ENCODE measurements around the gene CCND1.

The CCND1 gene

DNA sequence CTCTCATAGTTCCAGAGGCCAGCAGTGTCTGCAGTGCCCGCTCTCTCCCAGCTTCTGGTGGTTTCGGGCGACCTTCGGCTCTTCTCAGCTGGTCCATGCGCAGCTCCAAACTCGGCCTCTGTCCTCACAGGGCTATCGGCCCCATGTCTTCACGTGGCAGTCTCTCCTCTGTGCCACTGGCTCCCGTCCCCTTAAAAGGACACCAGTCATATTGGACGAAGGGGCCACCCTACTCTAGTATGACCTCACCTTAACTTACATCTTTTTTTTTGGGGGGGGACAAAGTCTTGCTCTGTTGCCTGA is 20.4 kb downstream of the CCND1 start:
- DNase-seq (ENCODE audit: low read depth): no peak
- H3K4me3 ChIP-seq (ENCODE audit: control insufficient read depth, low read depth, low read length): no peak overlapping the region
- TF ChIP-seq, protein P1, sequence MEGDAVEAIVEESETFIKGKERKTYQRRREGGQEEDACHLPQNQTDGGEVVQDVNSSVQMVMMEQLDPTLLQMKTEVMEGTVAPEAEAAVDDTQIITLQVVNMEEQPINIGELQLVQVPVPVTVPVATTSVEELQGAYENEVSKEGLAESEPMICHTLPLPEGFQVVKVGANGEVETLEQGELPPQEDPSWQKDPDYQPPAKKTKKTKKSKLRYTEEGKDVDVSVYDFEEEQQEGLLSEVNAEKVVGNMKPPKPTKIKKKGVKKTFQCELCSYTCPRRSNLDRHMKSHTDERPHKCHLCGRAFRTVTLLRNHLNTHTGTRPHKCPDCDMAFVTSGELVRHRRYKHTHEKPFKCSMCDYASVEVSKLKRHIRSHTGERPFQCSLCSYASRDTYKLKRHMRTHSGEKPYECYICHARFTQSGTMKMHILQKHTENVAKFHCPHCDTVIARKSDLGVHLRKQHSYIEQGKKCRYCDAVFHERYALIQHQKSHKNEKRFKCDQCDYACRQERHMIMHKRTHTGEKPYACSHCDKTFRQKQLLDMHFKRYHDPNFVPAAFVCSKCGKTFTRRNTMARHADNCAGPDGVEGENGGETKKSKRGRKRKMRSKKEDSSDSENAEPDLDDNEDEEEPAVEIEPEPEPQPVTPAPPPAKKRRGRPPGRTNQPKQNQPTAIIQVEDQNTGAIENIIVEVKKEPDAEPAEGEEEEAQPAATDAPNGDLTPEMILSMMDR (conservative IDR thresholded peaks at IDR 0.05; ENCODE audit: control insufficient read depth, insufficient read depth, low read depth, low read length): no peak

DNA sequence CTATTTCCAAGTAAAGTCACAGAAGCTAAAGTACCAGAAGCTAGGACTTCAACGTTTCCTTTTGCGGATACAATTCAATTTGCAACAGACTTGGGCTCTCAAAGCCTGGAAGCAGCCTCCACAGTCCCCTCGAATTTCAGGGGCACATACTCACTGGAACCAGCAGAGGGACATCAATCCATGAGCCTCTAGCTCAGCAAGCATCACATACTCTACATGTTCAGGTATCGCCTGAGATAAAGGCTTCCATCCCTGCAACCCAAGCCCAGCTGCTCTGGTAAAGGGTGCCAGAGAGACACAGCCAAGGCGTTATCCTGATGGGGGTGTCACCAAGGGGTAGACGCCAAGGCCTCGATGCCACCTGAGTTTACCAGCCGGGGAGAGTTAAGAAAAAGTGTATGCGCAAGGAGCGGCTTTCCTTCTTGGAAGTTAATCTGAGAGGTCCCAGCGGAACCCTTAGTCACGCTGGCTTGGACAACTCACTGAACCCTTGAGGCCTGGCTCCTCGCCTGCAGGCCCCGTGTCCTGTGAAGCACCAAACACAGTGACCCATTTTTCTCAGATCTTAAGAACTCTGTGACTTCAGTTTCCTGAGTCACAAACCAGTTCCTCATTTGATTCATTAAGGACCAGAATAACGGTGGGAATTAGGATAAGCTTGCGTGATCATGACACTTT is 21.2 kb downstream of the CCND1 start:
- no peak overlapping the region for H3K4me3 ChIP-seq (ENCODE audit: control insufficient read depth, low read depth, low read length)
- TF ChIP-seq, protein P1 (conservative IDR thresholded peaks at IDR 0.05; ENCODE audit: control insufficient read depth, insufficient read depth, low read depth, low read length): peak; percentile 28
- peak; percentile 56 for DNase-seq (ENCODE audit: low read depth)

DNA sequence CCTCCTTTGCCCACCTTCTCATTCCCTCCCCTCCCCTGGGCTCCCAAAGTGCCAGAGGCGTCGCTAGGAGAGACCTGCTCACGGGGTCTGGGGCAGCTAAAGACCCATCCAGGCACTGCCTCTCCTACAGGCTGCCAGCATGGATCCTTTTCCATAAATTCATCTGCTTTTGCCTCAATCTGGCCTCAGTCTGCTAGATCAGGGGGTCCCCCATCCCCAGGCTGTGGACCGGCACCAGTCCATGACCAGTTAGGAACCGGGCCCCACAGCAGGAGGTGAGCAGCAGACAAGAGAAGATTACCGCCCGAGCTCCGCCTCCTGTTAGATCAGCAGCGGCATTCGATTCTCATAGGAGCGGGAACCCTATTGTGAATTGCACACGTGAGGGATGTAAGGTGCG is 21.9 kb downstream of the CCND1 start:
- DNase-seq (ENCODE audit: low read depth): no peak
- TF ChIP-seq, protein P1 (conservative IDR thresholded peaks at IDR 0.05; ENCODE audit: control insufficient read depth, insufficient read depth, low read depth, low read length): no peak
- no peak overlapping the region for H3K4me3 ChIP-seq (ENCODE audit: control insufficient read depth, low read depth, low read length)

DNA sequence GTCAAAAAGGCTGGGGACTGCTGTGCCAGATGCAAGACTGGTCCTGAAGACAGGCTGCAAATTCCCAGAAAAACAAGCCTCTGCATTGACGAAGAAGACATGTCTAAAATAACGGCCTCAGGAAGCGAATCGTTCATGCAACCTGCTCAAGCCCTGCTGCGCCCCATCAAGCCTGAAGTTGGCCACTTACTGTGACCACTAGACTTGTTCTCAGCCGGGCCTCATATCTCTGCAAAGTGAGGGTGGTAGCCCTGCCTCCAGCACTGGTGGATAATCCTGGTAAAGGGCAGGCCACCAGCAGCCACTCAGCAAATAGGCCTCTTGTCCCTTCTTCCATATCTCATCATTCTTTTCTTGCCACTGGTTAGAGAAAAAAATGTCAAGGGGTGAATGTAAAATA is 22.4 kb downstream of the CCND1 start:
- TF ChIP-seq, protein P1 (conservative IDR thresholded peaks at IDR 0.05; ENCODE audit: control insufficient read depth, insufficient read depth, low read depth, low read length): no peak
- DNase-seq (ENCODE audit: low read depth): no peak
- no peak overlapping the region for H3K4me3 ChIP-seq (ENCODE audit: control insufficient read depth, low read depth, low read length)

DNA sequence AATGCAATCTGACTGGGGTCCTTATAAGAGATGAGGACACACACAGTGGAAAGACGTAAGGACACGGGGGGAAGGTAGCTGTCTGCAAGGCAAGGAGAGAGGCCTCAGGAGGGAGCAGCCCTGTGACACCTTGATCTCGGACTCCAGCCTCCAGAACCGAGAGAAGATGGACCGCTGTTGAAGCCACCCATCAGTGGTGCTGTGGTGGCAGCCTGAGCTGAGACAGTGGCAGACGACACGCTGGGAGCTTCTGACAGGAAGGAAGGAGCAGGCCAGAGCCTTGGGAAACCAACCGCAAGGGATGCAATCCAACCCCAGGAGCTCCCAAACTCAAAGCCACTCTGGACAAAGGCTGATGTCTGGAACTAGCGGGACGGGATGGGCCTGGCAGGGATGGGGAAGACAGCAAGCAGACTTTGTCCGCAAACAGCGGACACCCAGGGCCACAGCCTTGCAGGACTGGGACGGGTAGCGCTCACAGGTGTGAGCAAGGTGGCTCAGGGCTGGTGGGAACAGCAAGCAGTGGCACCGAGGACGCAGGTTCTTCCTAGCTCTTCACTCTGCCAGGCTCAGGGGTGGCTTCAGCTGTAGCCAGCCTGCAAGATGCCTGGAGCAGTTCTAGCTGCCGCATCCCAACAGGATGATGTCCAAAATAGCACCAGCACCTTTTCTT is 23.3 kb downstream of the CCND1 start:
- TF ChIP-seq, protein P1 (conservative IDR thresholded peaks at IDR 0.05; ENCODE audit: control insufficient read depth, insufficient read depth, low read depth, low read length): no peak
- no peak for DNase-seq (ENCODE audit: low read depth)
- H3K4me3 ChIP-seq (ENCODE audit: control insufficient read depth, low read depth, low read length): no peak overlapping the region

DNA sequence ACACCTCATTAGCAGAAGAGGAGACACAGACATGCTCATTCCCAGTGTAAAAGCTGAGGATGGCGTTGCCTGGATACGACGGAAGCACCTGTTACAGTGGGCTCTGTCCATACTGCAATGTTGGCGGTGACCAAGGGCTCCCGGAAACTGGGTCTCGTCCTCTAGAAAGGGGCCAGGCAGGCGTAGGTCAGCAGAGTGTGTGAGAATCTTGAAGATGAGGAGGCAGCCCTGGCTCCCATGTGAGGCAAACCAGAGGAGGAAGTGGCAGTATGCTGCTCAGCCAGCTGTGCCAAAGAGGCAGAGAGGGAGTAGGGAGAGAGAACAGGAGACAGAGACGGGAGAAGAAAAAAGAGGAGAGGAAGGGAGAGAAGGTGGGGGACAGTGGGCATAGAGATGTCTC is 23.9 kb downstream of the CCND1 start:
- TF ChIP-seq, protein P1 (conservative IDR thresholded peaks at IDR 0.05; ENCODE audit: control insufficient read depth, insufficient read depth, low read depth, low read length): no peak
- DNase-seq (ENCODE audit: low read depth): no peak
- no peak overlapping the region for H3K4me3 ChIP-seq (ENCODE audit: control insufficient read depth, low read depth, low read length)
